ENCODE measurements around the gene ROMO1. TPM values are rescaled to one million over a fixed set of nuclear protein-coding genes. Genes with fewer than 3 reads are reported as not detected.
A peak's percentile ranks its signal among the peaks of the same experiment; 100 is the strongest.

ROMO1 gene
- total RNA-seq, 1 donor from 2014 or later: 128 TPM

- Mint-ChIP-seq H3K27me3 (ENCODE audit: low read depth) (no peaks in the 10 kb centered on the region), H3K36me3 (ENCODE audit: low read depth) (peaks cover 47% of the 10 kb centered on the region), H3K9me3 (ENCODE audit: low read depth) (no peaks in the 10 kb centered on the region), H3K4me3 (ENCODE audit: unreplicated experiment) (no peak overlapping the region), H3K27ac (ENCODE audit: unreplicated experiment) (no peak overlapping the region), H3K4me1 (ENCODE audit: low read depth) (no peaks in the 10 kb centered on the region)
- TF ChIP-seq CTCF (IDR thresholded peaks at IDR 0.05): no peak
- no peak for DNase-seq (ENCODE audit: low spot score)
Observed at GRCh38 chr20:35724321-35725230, 25.4 kb downstream of the ROMO1 start.

- H3K4me1 Mint-ChIP-seq (ENCODE audit: low read depth): peaks cover 18% of the 10 kb centered on the region
- H3K36me3 Mint-ChIP-seq (ENCODE audit: low read depth): peaks cover 42% of the 10 kb centered on the region
- H3K27ac Mint-ChIP-seq (ENCODE audit: unreplicated experiment): no peak overlapping the region
- no peaks in the 10 kb centered on the region for H3K9me3 Mint-ChIP-seq (ENCODE audit: low read depth)
- no peak for TF ChIP-seq CTCF (IDR thresholded peaks at IDR 0.05)
- DNase-seq (ENCODE audit: low spot score): no peak
- H3K4me3 Mint-ChIP-seq (ENCODE audit: unreplicated experiment): no peak overlapping the region
- H3K27me3 Mint-ChIP-seq (ENCODE audit: low read depth): no peaks in the 10 kb centered on the region
Observed at GRCh38 chr20:35726842-35727711, 27.9 kb downstream of the ROMO1 start.

- TF ChIP-seq CTCF (IDR thresholded peaks at IDR 0.05): no peak
- DNase-seq (ENCODE audit: low spot score): no peak
- peak overlapping the region; percentile 27 for H3K27ac Mint-ChIP-seq (ENCODE audit: unreplicated experiment)
- no peaks in the 10 kb centered on the region for H3K9me3 Mint-ChIP-seq (ENCODE audit: low read depth)
- peaks cover 29% of the 10 kb centered on the region for H3K4me1 Mint-ChIP-seq (ENCODE audit: low read depth)
- no peaks in the 10 kb centered on the region for H3K27me3 Mint-ChIP-seq (ENCODE audit: low read depth)
- no peak overlapping the region for H3K4me3 Mint-ChIP-seq (ENCODE audit: unreplicated experiment)
- peaks cover 45% of the 10 kb centered on the region for H3K36me3 Mint-ChIP-seq (ENCODE audit: low read depth)
Observed at GRCh38 chr20:35729283-35729807, 30.1 kb downstream of the ROMO1 start.

- H3K27ac Mint-ChIP-seq (ENCODE audit: unreplicated experiment): peak overlapping the region; percentile 51
- H3K4me3 Mint-ChIP-seq (ENCODE audit: unreplicated experiment): peak overlapping the region; percentile 22
- TF ChIP-seq CTCF (IDR thresholded peaks at IDR 0.05): no peak
- DNase-seq (ENCODE audit: low spot score): no peak
- H3K36me3 Mint-ChIP-seq (ENCODE audit: low read depth): peaks cover 43% of the 10 kb centered on the region
- H3K27me3 Mint-ChIP-seq (ENCODE audit: low read depth): no peaks in the 10 kb centered on the region
- H3K9me3 Mint-ChIP-seq (ENCODE audit: low read depth): no peaks in the 10 kb centered on the region
- peaks cover 34% of the 10 kb centered on the region for H3K4me1 Mint-ChIP-seq (ENCODE audit: low read depth)
Observed at GRCh38 chr20:35729836-35730582, 30.8 kb downstream of the ROMO1 start.
